Esophagus muscularis mucosa (tissue), 4 donors: ENCODE measurements around the gene EXOC6B.

Experiments
- EP300 ChIP-seq: sonication (generic); formaldehyde crosslinking; IDR thresholded peaks from one replicate; pipeline ENCODE4 v1.6.1; 2017; ENCODE audit warnings: antibody characterized with exemption
- POLR2A ChIP-seq: fragments of 450-650 bp; IDR thresholded peaks from one replicate; pipeline ENCODE4 v1.6.1; 2017; ENCODE audit warnings: antibody characterized with exemption, moderate library complexity, mild to moderate bottlenecking, low read depth
- POLR2AphosphoS5 ChIP-seq, 2 donors: sonication (generic); formaldehyde crosslinking; IDR thresholded peaks; one replicate each; pipeline ENCODE4 v1.6.1; 2017; ENCODE audit warnings: antibody characterized with exemption in 2 of 2
- TF ChIP-seq, protein P1 (sequence below), 3 experiments: fragments of 200-600 bp in 2 of 3; fragments of 450-650 bp in 1 of 3; sonication (generic) in 2 of 3; IDR thresholded peaks; one replicate each; pipeline ENCODE4 v1.5.1; 2017 to 2019; ENCODE audit warnings: antibody characterized with exemption in 3 of 3, mild to moderate bottlenecking in 2 of 3, moderate library complexity in 1 of 3

- TF ChIP-seq, protein P1, sequence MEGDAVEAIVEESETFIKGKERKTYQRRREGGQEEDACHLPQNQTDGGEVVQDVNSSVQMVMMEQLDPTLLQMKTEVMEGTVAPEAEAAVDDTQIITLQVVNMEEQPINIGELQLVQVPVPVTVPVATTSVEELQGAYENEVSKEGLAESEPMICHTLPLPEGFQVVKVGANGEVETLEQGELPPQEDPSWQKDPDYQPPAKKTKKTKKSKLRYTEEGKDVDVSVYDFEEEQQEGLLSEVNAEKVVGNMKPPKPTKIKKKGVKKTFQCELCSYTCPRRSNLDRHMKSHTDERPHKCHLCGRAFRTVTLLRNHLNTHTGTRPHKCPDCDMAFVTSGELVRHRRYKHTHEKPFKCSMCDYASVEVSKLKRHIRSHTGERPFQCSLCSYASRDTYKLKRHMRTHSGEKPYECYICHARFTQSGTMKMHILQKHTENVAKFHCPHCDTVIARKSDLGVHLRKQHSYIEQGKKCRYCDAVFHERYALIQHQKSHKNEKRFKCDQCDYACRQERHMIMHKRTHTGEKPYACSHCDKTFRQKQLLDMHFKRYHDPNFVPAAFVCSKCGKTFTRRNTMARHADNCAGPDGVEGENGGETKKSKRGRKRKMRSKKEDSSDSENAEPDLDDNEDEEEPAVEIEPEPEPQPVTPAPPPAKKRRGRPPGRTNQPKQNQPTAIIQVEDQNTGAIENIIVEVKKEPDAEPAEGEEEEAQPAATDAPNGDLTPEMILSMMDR (IDR thresholded peaks at IDR 0.05): no peak
- TF ChIP-seq POLR2AphosphoS5 (IDR thresholded peaks at IDR 0.05): no peak
- TF ChIP-seq POLR2A: no peak
- TF ChIP-seq EP300: no peak
These were observed 21.9 kb upstream of the EXOC6B start for GRCh38 chr2:72847534-72848315.
